Mesodermal cell (in vitro differentiated cells): ENCODE measurements around the gene SMIM38.

Experiments
- H3K27ac ChIP-seq: 2 replicates; pipeline ENCODE4 v1.7.0; 2013; ENCODE audit warnings: mild to moderate bottlenecking, low read depth, low read length, moderate library complexity; ENCODE audit not compliant: severe bottlenecking
- H3K36me3 ChIP-seq: 2 replicates; pipeline ENCODE4 v1.7.1; 2013; ENCODE audit warnings: mild to moderate bottlenecking, low read length, moderate library complexity; ENCODE audit not compliant: control insufficient read depth, insufficient read depth
- H3K4me1 ChIP-seq: one replicate; pipeline ENCODE4 v1.7.1; 2013; ENCODE audit warnings: mild to moderate bottlenecking, low read length; ENCODE audit not compliant: insufficient read depth, control insufficient read depth, poor library complexity, severe bottlenecking
- H3K4me3 ChIP-seq: 2 replicates; pipeline ENCODE4 v1.7.0; 2013; ENCODE audit warnings: low read length, control low read depth, mild to moderate bottlenecking; ENCODE audit not compliant: insufficient read depth, poor library complexity, severe bottlenecking; ENCODE audit errors: extremely low read depth
- H3K9me3 ChIP-seq: 2 replicates; pipeline ENCODE4 v1.7.1; 2013; ENCODE audit warnings: mild to moderate bottlenecking, low read length, moderate library complexity; ENCODE audit not compliant: control insufficient read depth
- WGBS, 2 experiments: methylation state at CpG; one replicate each; pipeline ENCODE4 v1.1.5; 2013; ENCODE audit warnings: missing lambda C conversion rate in 2 of 2; ENCODE audit not compliant: insufficient coverage in 2 of 2; 5-methylcytosine and 5-hydroxymethylcytosine counted together

The SMIM38 gene

DNA sequence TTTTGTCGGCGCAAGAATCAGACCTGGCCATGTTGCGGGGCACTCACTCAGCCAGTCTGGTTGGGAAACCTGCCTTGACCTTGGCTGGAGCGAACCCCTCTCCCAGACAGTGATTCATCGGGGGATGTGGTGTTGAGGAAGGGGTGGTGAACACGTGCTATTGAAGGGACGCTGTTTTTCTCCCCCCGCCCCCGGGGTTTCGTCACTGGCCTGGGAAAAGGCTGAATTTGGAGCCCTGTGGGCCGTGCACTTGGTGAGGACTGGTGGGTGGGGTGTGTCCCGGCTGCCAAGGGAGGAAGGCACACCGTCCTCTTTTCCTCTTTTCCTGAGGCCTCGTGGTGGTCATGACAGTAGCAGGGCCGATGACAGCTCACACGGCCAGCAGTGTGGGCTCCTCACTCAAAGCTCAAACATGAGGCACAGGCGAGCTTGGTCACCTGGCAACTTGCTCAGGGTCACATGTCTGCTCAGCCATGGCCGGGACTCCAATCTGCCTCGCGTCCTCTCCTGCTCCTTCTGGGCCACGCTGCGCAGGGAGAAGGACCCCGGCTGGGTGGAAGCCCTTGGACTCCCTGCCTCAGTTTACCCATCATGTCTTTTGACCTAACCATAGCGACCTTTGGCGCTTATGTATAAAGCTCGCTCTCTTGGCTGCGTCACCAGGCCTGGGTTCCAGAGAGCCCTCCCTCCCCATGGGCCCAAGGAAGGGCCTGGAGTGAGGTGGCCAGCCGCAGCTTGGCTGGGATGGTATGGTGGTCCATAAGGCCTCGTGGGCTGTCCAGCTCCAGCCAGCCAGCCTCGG lies 49.4 kb downstream of the SMIM38 start:
- Histone ChIP-seq H3K36me3 (no peaks in the 10 kb centered on the region), H3K27ac (no peak overlapping the region), H3K4me1 (peaks cover 7% of the 10 kb centered on the region), H3K4me3 (no peak overlapping the region), H3K9me3 (peaks cover 8% of the 10 kb centered on the region)
- 93 to 96% methylated on average over 17 to 26 of the region's 30 CpGs for WGBS, 2 experiments
